ENCODE results near the gene FES.
"Not testable (repeated sequence)": the region's sequence is repeated elsewhere in the genome, so short reads cannot be mapped to it uniquely, and the experiment has no call there.

The FES gene

DNA sequence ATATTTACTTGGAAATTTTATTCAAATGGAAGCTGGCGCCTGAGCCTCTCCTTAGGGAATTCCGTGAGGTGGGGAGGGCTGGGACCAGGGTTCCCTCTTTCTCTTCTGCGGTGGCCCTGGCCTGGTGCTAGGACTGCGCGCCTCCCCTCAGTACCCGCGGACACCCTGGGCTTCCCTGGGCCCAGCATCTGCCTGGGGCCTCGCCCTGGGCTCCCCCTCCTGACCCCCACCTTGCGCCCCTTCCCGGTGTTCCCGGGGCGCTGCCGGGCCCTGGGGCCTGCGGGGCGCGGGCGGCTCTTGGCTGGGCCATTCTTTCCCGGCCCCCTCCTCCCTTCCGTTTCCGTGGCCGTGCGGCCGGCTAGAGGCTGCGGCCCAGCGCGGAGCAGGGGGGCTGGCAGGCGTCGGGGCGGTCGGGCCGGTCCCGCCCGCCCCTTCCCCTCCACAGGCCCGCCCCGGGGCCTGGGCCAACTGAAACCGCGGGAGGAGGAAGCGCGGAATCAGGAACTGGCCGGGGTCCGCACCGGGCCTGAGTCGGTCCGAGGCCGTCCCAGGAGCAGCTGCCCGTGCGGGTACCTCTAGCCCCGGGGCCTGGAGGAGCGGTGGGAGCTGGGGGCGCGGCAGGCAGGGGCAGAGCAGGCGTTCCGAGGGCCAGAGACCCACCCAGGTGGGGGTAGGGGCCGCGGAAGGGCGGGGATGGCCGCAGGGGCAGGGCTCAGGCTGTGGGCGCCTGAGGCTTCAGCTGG, at the start of gene FES:
Gene FES (plus strand): TSS at position 529 of the 743 bp plus-strand sequence. CDS start 542 bp downstream, outside the sequence.
- no peak for FAIRE-seq

DNA sequence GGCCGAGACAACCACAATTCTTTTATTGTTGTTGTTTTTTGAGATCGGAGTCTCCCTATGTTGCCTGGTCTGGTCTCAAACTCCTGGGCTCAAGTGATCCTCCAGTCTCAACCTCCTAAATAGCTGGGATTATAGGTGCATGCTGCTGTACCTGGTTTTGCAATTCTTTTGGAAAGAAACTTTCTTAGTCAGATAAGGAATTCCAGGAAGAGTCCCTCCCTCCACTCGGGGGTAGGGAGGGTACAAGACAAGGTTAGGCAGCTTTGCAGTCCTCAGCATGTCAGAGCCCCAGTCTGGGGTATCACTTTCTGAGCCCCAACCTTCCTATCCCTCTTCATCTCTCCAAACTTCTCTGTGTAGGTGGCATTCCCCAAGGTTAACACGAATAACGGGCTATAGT, 49.7 kb upstream of the FES start:
- no peak for FAIRE-seq

- no peak for FAIRE-seq
These were observed 47.9 kb upstream of the FES start for GRCh38 chr15:90836296-90836871.

- FAIRE-seq, result no peak
These were observed 47.2 kb upstream of the FES start for GRCh38 chr15:90837094-90837493.

- FAIRE-seq, result no peak
These were observed 46.2 kb upstream of the FES start for GRCh38 chr15:90838139-90838538.

DNA sequence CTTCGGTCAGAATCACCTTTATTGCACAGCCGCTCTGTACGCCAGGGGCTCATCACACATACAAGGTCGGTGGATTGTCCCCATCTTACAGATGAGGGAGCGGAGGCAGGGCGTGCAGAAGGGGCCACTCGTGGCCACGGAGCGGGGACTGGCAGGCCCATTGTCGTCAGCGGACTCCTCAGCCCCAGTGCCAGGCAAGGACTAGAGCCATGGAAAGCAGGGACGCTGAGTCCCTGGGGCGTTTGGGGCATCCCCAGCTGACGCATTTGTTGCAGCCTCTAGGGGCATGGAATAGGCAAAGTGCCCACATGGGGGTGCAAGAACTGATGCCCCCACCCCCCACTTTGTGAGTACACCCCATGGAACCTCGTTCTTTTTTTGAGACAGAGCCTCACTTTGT, 45.8 kb upstream of the FES start:
- no peak for FAIRE-seq

DNA sequence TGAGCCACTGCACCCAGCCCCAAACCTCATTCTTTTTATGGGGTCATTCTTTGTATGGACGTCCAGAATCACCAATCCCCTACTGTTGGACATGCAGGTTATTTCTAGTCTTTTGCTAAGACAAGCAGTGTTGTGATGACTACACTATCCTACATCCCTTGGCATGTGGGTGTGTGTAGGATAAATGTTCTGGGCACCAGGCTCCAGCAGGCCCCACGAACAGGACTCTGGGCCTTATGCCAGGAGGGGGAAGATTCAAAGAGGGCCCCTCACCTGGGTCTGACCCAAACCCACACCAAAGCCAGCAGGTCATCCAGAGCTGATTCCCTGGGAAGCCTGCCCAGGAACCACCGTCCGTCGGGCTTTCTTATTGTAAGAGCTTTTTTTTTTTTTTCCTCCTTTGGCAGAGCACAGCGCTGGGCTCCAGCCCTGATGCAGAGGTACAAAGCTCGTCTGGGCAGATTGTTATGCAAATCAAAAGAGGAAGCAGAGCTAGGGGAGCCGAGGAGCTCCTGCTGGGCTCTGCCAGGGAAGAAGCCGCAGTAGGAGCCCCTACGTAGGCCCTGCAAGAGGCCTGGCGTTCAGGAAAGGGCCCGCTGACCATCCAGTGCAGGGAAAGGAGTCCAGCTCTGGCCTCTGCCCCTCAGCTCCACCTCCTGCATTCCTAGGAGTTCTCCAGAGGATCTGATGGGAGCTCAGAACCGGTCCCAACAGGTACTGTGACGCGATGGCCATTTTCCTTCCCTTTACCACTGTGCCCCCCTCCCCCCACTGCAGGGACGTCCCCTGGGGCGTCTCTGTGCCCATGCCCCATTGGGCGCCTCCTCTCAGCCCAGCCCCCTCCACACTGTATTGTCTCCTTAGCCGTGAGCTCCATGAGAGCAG, 44.9 kb upstream of the FES start:
- no peak for FAIRE-seq

- FAIRE-seq, result no peak
These were observed 44.0 kb upstream of the FES start for GRCh38 chr15:90840157-90840855.

- no peak for FAIRE-seq
These were observed 43.4 kb upstream of the FES start for GRCh38 chr15:90840954-90841353.

GRCh38 chr15:90844696-90845095, 39.6 kb upstream of the FES start:
- FAIRE-seq, result no peak

- FAIRE-seq, result no peak
These were observed 38.9 kb upstream of the FES start for GRCh38 chr15:90845201-90845949.

GRCh38 chr15:90849424-90849823, 34.9 kb upstream of the FES start:
- FAIRE-seq, result not testable (repeated sequence)

GRCh38 chr15:90851114-90851513, 33.2 kb upstream of the FES start:
- no peak for FAIRE-seq

DNA sequence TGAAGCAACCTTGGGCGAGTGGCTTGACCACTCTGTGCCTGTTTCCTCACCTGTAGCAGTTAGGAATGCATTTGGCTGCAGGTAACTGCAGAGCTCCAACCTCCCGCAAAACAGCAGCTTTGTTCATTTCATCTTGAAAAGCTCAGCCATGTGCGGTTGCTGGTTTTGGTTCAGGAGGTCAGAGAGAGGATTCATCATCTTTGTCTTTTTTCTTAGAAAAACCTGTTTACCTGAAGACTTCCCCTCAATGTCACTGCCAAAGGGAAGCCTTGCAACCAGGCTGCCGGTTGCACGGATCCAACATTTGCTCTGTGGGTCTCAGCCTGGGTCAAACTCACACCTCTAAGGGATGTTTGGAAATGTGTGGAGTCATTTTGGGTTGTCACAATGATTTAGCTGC, 32.4 kb upstream of the FES start:
- no peak for FAIRE-seq

GRCh38 chr15:90855139-90855538, 29.2 kb upstream of the FES start:
- FAIRE-seq, result no peak

DNA sequence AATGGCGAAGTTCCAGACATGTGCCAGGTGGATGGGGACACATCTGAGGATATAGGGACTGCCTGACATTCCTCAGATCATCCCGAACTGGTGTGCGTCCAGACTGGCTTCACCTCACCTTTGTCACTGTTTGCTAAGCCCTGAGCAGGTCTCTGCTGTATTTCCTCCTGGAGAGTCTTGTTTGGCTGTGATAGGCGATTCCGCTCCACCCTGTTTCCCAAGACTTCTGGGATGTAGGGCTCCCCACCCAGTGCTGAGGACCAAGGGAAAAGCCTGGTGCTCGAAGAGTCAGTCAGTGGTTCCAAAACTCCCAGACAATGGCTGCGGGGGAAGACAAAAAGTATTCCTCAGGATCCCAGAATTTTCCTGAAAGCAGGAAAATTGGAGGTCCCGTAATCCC, 27.0 kb upstream of the FES start:
- no peak for FAIRE-seq

DNA sequence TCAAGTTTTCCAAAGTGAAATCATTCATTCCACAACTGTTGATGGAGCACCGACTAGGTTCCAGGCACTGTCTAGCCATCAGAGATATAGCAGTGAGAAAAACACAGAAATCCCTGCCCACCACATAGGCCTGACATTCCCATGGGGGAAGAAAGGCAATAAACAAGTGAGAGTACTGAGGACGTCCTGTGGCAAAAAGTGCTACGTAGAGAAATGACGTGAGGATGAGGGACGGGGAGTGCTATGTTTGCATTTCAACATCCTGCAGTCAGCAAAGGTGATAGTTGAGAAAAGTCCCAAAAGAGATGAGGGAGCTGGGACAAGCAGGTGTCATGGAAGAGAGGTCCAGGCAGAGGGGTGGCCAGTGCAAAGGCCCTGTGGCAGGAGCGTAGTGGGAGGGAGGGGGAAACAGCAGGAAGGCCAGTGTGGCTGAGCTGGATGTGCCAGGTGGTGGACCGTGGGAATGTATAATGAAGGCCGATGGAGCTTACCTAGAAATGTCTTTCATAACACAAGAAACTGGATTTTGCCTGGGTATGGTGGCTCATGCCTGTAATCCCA, 26.3 kb upstream of the FES start:
- no peak for FAIRE-seq

DNA sequence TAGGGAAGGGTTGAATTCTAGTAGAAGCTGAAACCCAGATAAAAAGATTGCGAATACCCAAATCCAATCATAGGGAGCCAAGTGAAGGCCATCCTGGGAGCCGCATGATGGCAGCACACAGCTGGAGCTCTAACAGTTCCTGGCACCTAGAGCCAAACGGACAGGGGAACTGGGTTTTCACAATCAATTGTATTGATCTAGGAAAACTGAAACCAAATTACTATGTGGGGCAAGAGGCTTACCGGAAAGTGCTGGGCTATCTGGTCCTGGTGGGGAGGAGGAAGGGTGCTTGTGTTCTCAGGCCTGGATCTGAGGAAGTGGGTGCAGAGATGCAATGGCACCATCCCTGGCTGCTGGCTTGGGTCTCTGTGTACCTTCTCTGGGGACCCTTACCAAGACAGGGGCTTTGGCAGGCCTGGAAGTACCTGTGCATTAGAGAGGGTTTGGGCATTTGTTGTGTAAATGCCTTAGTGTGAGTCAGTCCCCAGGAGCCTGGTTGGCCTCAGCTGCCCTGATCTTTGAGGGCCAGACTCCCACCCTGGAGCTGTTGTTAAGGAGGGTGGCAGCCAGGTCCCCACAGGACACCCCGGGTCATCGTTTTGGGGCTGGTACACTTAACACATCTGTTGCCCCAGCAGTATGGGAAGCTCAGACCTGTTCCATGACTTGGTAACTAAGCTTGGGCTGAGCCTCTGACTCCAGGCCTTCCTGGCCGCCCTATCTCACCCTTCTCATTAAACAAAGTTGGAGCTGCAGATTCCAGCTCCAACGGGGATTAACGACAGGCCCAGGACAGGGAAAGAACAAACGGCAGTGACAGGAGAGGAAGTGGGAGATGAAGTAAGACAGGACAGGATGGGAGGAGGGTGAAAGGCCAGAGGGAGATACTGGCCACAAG, 24.8 kb upstream of the FES start:
- FAIRE-seq, result no peak

DNA sequence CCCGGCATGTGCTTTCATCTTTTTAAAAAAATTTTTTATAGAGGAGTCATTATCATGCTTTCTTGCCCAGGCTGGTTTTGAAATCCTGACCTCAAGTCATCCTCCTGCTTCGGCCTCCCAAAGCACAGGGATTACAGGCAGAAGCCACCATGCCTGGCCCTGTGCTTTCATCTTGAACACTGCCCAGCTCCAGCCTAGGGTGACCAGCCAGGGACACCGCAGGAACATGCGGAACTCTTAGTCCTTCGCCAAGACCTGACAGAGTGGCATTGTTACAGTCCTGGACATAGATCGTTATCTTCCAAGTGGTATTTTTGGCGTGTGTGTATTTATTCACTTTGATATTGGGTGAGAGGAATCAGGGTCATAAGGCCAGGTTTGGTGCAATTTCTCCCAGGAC, 23.9 kb upstream of the FES start:
- no peak for FAIRE-seq

DNA sequence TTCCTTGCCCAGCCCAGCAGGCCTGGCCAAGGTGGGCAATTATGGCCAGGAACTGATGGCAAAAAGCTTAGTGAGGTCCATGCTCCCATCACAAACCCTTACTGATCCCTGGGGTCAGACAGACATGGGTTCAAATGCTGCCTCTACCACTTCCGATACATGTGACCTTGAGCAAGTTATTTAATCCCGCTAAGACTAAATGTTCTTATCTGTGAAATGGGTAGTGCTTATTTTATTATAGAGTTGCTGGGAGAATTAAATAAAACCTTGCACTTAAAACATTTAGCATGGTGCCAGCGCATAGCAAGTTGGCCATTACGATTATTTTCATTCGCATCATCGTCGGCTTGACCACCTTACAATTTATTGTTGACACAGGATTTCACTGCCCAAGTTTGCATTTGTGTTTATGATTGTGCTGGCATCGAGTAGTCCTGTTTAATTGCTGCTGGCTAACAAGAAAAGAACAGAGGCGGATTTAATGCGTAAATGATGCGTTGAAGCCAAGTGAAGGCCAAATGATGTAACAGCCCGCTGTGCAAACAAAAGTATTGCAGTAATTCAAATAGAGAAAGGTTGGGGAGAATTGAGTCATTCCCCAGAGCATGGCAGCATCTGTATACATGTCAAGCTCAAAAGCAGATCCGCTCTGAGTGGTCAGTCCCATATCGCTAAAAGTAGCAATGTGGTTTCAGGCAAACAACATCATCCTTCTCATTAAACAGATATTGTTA, 23.2 kb upstream of the FES start:
- FAIRE-seq, result no peak

Measured in colon (tissue), 2 donors.